NCI-H774 (cell line): ENCODE data around the gene HIBCH.
"Not testable (repeated sequence)": the region's sequence is repeated elsewhere in the genome, so short reads cannot be mapped to it uniquely, and the experiment has no call there.

Experiments used
- DNase-seq: peaks from one replicate; lab custom pipeline; 2025; lab: John Stamatoyannopoulos, UW

HIBCH gene

GRCh38 chr2:190342611-190343010, 23.0 kb upstream of the HIBCH start:
- no peak for DNase-seq

GRCh38 chr2:190340369-190340768, 20.7 kb upstream of the HIBCH start:
- no peak for DNase-seq

- DNase-seq: no peak
These were observed 19.8 kb upstream of the HIBCH start for GRCh38 chr2:190339394-190339793.

- no peak for DNase-seq
These were observed 18.8 kb upstream of the HIBCH start for GRCh38 chr2:190338453-190338852.

- DNase-seq: no peak
These were observed 16.8 kb upstream of the HIBCH start for GRCh38 chr2:190336420-190336819.

GRCh38 chr2:190335584-190335983, 16.0 kb upstream of the HIBCH start:
- not testable (repeated sequence) for DNase-seq

- no peak for DNase-seq
These were observed 15.6 kb upstream of the HIBCH start for GRCh38 chr2:190335225-190335559.

DNA sequence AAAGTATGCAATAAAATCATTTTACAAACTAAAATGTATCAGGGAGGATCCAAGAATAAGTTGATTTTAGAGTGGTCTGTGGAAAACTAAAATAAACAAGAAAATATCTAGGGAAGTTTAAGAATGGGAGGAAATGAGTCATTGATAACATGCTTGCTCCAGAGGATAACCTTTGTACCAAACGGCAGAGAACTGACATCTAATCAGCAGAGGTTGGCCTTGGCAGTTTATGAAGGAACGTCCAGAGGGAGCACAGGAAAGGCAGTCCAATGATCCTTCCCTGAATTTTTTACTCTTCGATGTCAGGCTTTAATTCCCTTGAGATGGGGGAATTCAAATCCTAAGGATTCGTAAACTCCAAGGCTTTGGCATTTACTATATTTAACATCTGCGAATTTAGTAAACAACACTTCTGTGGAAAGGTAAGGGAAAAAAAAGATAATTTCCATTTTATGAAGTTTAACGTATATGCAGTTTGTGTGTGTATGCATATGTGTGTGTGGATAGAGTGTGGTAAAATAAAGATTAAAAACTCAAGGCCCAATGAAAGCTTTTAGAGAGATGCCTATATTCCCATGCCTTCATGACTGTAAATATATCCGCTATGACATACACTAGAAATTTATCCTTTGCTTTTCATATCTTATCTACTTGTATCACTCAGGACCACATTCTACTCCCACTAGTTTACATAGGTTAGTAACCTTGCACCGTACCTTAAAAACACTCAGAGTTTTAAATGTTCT, 15.0 kb upstream of the HIBCH start:
- DNase-seq: no peak

DNA sequence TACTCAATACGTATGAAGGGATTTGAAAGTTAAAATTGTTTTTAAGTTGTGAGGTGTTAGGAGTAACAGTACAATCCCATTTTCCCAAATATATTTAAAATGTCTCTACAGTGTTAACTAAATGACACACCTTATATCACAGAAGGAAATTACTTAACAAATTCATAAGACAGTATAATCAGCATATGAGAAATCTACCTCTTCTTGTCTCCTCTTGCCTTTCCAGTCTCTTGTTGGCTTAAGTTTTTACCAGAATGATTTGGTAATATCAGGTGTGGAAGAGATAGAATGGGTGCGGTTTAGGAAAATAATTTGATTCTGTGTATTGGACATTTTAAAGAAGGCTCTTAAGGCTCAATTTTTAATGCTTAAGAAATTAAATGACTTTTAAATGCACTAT, 14.3 kb upstream of the HIBCH start:
- DNase-seq: no peak

GRCh38 chr2:190333395-190333794, 13.8 kb upstream of the HIBCH start:
- DNase-seq: no peak

- DNase-seq: no peak
These were observed 9.0 kb upstream of the HIBCH start for GRCh38 chr2:190328573-190329147.

DNA sequence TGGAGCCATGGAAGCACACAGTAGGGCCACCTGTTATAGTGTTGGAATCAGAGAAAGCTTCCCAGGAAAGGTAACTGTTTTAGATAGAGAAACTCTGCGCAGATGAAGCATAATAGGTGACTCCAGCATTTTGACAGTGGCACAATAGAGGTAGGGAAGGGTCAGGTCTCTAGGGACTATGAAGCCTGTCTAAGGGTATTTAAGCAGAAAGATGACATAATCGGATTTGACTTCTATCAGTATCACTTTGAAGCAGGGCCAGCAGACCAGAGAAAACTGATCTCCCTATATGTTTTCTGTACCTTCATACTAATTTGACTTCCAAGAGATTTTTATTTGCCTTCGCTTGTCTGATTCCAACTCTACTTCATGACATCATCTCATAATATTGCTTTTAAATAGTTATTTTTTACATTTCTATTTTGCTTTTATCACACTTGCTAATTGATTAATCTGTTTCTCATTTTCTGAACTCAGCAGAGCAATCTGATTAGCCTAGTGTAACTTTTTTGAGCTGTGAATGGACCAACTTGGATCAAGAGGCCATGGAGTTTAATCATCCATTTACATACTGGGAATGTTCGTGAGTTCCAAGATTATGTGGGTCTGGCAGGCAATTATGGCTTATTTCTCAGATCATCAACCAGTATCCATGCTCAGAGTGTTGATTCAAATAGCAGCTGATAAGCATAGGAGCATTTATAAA, 8.4 kb upstream of the HIBCH start:
- DNase-seq: no peak

GRCh38 chr2:190325588-190325987, 6.0 kb upstream of the HIBCH start:
- DNase-seq: no peak

GRCh38 chr2:190323406-190323805, 3.8 kb upstream of the HIBCH start:
- DNase-seq: no peak

DNA sequence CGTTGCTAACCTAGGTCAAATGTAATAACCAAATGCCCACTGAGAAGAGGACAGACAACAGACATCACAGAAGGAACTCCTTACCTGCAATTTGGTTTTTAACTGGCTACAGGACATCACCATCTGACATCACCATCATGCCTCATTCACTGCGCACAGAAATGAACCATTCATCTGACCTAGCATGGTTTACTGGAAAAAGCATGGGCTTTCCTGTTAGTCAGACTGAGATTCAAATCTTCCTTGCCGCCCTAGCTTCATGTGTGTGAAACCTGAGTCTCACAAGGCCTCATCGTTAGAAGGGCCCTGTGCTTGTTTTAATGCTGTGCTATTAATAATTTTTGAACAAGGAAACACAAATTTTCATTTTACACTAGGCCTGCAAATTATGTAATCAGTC, 1.1 kb upstream of the HIBCH start:
- no peak for DNase-seq

DNA sequence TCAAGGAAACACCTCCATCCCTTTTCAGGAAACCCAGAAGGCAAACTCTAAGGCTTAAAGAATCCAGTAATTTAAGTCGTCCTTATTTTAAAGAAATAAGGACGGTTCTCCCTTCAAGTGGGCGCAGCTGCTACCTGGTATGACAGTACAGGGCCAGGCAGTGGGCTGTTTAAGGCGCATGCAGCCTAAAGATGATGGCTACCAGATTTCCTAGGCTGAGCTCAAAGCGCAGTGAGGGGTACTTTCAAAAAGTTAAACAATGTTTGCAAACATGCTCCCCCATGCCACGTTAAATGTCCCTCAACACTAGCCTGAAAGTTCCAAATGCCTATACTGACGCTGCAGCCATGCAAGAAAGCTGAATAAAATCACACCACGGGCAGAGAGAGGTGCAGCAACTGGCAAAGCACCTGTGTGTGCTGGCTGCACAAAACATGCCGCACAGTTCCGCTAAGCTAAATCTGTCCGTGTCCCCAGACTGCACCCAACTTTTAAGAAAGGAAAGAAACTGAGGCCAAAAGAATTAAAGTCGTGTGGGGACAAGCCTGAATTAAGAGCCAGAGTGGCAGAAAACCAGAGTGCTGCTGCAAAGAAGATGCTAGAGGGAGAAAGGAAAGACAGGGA, 583 bp downstream of the HIBCH start:
- DNase-seq: no peak

DNA sequence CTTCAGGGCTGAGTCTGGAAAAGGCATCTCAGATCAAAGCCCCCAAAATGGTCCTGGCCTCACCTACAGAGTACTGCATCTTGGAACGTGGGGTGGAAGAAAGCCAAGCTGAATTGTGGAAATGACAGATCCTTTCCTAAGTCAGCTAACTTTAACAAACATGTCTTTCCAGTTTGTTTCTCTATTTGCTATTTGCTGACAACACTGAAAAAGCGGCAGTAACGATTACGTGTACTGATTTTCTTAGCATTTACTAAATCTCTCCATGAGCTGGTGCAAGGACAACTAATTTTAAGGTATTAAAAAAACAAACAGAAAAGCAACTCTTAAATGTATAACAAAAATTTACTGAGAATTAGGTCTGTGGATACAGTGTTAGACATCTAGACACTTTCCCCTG, 1.1 kb downstream of the HIBCH start:
- DNase-seq: no peak

DNA sequence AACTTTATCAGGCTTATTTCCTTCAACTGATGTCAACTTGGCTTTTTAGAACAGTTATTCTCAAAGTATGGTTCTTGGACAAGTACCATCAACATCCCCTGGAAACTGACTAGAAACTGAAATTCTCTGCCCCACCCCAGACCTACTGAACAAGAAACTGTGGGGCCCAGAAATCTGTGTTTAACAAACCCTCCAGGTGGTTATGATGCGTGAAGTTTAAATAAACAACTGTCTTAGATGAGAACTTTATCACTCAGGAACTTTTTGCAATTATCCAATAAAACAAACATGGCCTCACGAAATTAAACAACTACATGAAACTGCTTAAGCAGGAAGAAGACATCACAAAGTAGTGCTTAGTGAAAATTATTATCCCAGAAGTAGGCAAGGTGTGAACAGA, 4.4 kb downstream of the HIBCH start:
- no peak for DNase-seq

GRCh38 chr2:190313880-190314279, 5.7 kb downstream of the HIBCH start:
- DNase-seq: no peak

GRCh38 chr2:190312635-190313025, 7.0 kb downstream of the HIBCH start:
- not testable (repeated sequence) for DNase-seq

- no peak for DNase-seq
These were observed 7.6 kb downstream of the HIBCH start for GRCh38 chr2:190311893-190312634.

- DNase-seq: no peak
These were observed 11.6 kb downstream of the HIBCH start for GRCh38 chr2:190308031-190308430.
